ENCODE data around the gene WTAP.

DNA sequence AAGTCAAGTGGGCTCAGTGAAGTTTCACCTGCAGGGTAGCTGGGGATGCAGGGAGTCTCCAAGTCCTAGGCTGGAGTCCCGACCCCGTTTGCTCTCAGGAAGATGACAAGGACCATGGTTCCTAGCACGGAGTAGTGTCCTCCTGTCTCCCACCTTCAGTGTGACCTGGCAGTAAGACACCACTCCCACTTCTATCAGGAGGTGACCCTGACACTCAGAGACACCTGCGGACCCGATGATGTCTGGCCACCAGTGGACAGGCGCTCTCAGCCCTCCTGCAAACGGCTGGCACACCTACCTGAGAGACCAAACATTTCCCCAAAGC lies 35.4 kb upstream of the WTAP start:
- no peak for TF ChIP-seq CTCF (IDR thresholded peaks at IDR 0.05; ENCODE audit: control extremely low read depth in 1 of 3, insufficient read depth in 1 of 3, low read depth in 1 of 3, low read length in 3 of 3)
- TF ChIP-seq SIN3A (conservative IDR thresholded peaks at IDR 0.05 in 1 of 2, IDR thresholded peaks at IDR 0.05 in 1 of 2; ENCODE audit: low read depth in 1 of 2, low read length in 2 of 2): no peak
- no peak for TF ChIP-seq EZH2 (IDR thresholded peaks at IDR 0.05; ENCODE audit: low read depth, low read length, severe bottlenecking)
